Measurements from ENCODE around the gene SLC25A42. TPM values are rescaled to one million over a fixed set of nuclear protein-coding genes. Genes with fewer than 3 reads are reported as not detected.
A peak's percentile ranks its signal among the peaks of the same experiment; 100 is the strongest.

The SLC25A42 gene
- total and polyA plus RNA-seq, 2 donors (not counting 1 experiment from before 2014, with no cell fraction given) = 36.5 to 83.9 TPM

GRCh38 chr19:19081642-19082151 is 17.9 kb downstream of the SLC25A42 start:
- no peak overlapping the region for H3K9ac ChIP-seq (ENCODE audit: low read length)
- WGBS (ENCODE audit: insufficient coverage) = 95% methylated on average over 15 of the region's 16 CpGs
- H3K4me2 ChIP-seq (replicated peaks; ENCODE audit: low read depth, low read length, poor library complexity, severe bottlenecking) = no peak overlapping the region
- CTCF ChIA-PET = interaction anchor here (1.5 kb wide), 1 partner anchor 17 kb away, joined by 3 read pairs; no protein-coding TSS in a partner anchor
- H3K9me3 Mint-ChIP-seq (ENCODE audit: insufficient read depth) = no peaks in the 10 kb centered on the region
- no peak overlapping the region for H3K4me3 ChIP-seq (ENCODE audit: control extremely low read depth in 1 of 5, extremely low read depth in 1 of 5, insufficient read depth in 1 of 5, low read depth in 2 of 5, low read length in 4 of 5)
- ATAC-seq (ENCODE audit: low read depth) = no peak
- H3K4me3 Mint-ChIP-seq = no peak overlapping the region
- peaks cover 31% of the 10 kb centered on the region for H3K4me1 Mint-ChIP-seq
- no peaks in the 10 kb centered on the region for H3K9me3 ChIP-seq (ENCODE audit: control extremely low read depth in 1 of 3, control insufficient read depth in 2 of 3, insufficient read depth in 1 of 3, low read length in 2 of 3)
- DNase-seq = no peak
- peaks cover 0 to 9% of the 10 kb centered on the region in 2 donors for H3K4me1 ChIP-seq (ENCODE audit: control insufficient read depth in 2 of 2, insufficient read depth in 2 of 2, low read length in 2 of 2)
- no peak overlapping the region for H2AFZ ChIP-seq (ENCODE audit: insufficient read depth, low read depth, low read length, poor library complexity, severe bottlenecking)
- TF ChIP-seq CTCF (IDR thresholded peaks at IDR 0.05) = no peak
- no peak for TF ChIP-seq EZH2 (IDR thresholded peaks at IDR 0.05; ENCODE audit: borderline replicate concordance, insufficient read depth, low read depth, low read length, poor library complexity, severe bottlenecking)
- H3K27me3 Mint-ChIP-seq = no peaks in the 10 kb centered on the region
- intact Hi-C loops (cut with micrococcal nuclease) = no loop called here
- peaks cover 0 to 29% of the 10 kb centered on the region in 2 experiments for H3K36me3 ChIP-seq (replicated peaks in 1 of 2; ENCODE audit: control extremely low read depth in 1 of 2, control insufficient read depth in 1 of 2, extremely low read depth in 1 of 2, insufficient read depth in 2 of 2, low read length in 1 of 2)
- POLR2A ChIA-PET = no interaction called here
- peak overlapping the region; percentile 37 for H3K27ac Mint-ChIP-seq
- H3K27me3 ChIP-seq (replicated peaks in 1 of 4; ENCODE audit: control extremely low read depth in 1 of 4, control insufficient read depth in 3 of 4, insufficient read depth in 4 of 4, low read length in 3 of 4) = no peaks in the 10 kb centered on the region
- H4K20me1 ChIP-seq (ENCODE audit: control insufficient read depth, insufficient read depth, low read length, poor library complexity, severe bottlenecking) = peaks cover 88% of the 10 kb centered on the region
- peaks cover 79% of the 10 kb centered on the region for H3K79me2 ChIP-seq (ENCODE audit: control insufficient read depth, insufficient read depth, low read length)
- no peak overlapping the region for H3K27ac ChIP-seq (ENCODE audit: low read length in 2 of 2)

- Histone ChIP-seq H3K9me3 (ENCODE audit: control extremely low read depth in 1 of 3, control insufficient read depth in 2 of 3, insufficient read depth in 1 of 3, low read length in 2 of 3) (no peaks in the 10 kb centered on the region), H3K4me1 (ENCODE audit: control insufficient read depth in 2 of 2, insufficient read depth in 2 of 2, low read length in 2 of 2) (peaks cover 0 to 5% of the 10 kb centered on the region in 2 donors), H4K20me1 (ENCODE audit: control insufficient read depth, insufficient read depth, low read length, poor library complexity, severe bottlenecking) (peaks cover 76% of the 10 kb centered on the region), H3K79me2 (ENCODE audit: control insufficient read depth, insufficient read depth, low read length) (peaks cover 68% of the 10 kb centered on the region), H3K36me3 (replicated peaks in 1 of 2; ENCODE audit: control extremely low read depth in 1 of 2, control insufficient read depth in 1 of 2, extremely low read depth in 1 of 2, insufficient read depth in 2 of 2, low read length in 1 of 2) (peaks cover 0 to 26% of the 10 kb centered on the region in 2 experiments), H2AFZ (ENCODE audit: insufficient read depth, low read depth, low read length, poor library complexity, severe bottlenecking) (no peak overlapping the region), H3K4me2 (replicated peaks; ENCODE audit: low read depth, low read length, poor library complexity, severe bottlenecking) (no peak overlapping the region), H3K4me3 (ENCODE audit: control extremely low read depth in 1 of 5, extremely low read depth in 1 of 5, insufficient read depth in 1 of 5, low read depth in 2 of 5, low read length in 4 of 5) (no peak overlapping the region), H3K27me3 (replicated peaks in 1 of 4; ENCODE audit: control extremely low read depth in 1 of 4, control insufficient read depth in 3 of 4, insufficient read depth in 4 of 4, low read length in 3 of 4) (no peaks in the 10 kb centered on the region), H3K9ac (ENCODE audit: low read length) (no peak overlapping the region), H3K27ac (ENCODE audit: low read length in 2 of 2) (no peak overlapping the region)
- H3K4me3 Mint-ChIP-seq = no peak overlapping the region
- DNase-seq (no peak), ATAC-seq (ENCODE audit: low read depth) (no peak)
- POLR2A ChIA-PET = no interaction called here
- intact Hi-C loops (cut with micrococcal nuclease) = no loop called here
- peaks cover 24% of the 10 kb centered on the region for H3K4me1 Mint-ChIP-seq
- TF ChIP-seq CTCF (IDR thresholded peaks at IDR 0.05) (no peak), EZH2 (IDR thresholded peaks at IDR 0.05; ENCODE audit: borderline replicate concordance, insufficient read depth, low read depth, low read length, poor library complexity, severe bottlenecking) (no peak)
- CTCF ChIA-PET = interaction anchor here (1.5 kb wide), 1 partner anchor 19 kb away, joined by 3 read pairs; no protein-coding TSS in a partner anchor
- no peak overlapping the region for H3K27ac Mint-ChIP-seq
- 96% methylated on average over 7 of the region's 10 CpGs for WGBS (ENCODE audit: insufficient coverage)
- no peaks in the 10 kb centered on the region for H3K27me3 Mint-ChIP-seq
- H3K9me3 Mint-ChIP-seq (ENCODE audit: insufficient read depth) = no peaks in the 10 kb centered on the region
Measured at GRCh38 chr19:19083413-19084178, 19.8 kb downstream of the SLC25A42 start.
